ENCODE measurements around the gene FAM234A. TPM values are rescaled to one million over a fixed set of nuclear protein-coding genes. Genes with fewer than 3 reads are reported as not detected.
"Not testable (repeated sequence)": the region's sequence is repeated elsewhere in the genome, so short reads cannot be mapped to it uniquely, and the experiment has no call there.

FAM234A gene
- total RNA-seq, 1 donor from 2014 or later, result 204 TPM

GRCh38 chr16:265002-265529 lies 30.4 kb downstream of the FAM234A start:
- no peak for DNase-seq (ENCODE audit: low read depth)

DNA sequence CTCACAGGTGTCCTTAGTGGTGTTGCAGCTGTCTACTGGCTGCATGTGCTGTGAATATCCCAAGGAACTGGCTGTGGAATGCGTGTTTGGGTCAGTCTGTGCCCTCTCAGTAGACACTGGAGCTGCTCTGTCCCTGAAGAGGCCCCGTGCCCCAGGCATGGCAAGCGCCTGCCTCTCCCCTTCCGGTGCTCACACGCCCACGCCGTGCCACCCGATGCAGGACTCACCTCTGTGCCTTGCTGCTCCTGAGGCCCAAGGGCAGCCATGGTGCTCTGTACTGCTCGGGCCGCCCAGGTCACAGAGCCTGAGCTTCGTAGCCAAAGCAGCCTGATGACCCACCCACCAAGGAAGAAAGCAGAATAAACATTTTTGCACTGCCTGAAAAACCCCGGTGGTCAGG lies 31.1 kb downstream of the FAM234A start:
- DNase-seq (ENCODE audit: low read depth), result peak; percentile 15

GRCh38 chr16:266258-267164 lies 31.9 kb downstream of the FAM234A start:
- no peak for DNase-seq (ENCODE audit: low read depth)

GRCh38 chr16:267562-267961 lies 32.9 kb downstream of the FAM234A start:
- DNase-seq (ENCODE audit: low read depth), result not testable (repeated sequence)

GRCh38 chr16:268141-269053 lies 33.8 kb downstream of the FAM234A start:
- no peak for DNase-seq (ENCODE audit: low read depth)

DNA sequence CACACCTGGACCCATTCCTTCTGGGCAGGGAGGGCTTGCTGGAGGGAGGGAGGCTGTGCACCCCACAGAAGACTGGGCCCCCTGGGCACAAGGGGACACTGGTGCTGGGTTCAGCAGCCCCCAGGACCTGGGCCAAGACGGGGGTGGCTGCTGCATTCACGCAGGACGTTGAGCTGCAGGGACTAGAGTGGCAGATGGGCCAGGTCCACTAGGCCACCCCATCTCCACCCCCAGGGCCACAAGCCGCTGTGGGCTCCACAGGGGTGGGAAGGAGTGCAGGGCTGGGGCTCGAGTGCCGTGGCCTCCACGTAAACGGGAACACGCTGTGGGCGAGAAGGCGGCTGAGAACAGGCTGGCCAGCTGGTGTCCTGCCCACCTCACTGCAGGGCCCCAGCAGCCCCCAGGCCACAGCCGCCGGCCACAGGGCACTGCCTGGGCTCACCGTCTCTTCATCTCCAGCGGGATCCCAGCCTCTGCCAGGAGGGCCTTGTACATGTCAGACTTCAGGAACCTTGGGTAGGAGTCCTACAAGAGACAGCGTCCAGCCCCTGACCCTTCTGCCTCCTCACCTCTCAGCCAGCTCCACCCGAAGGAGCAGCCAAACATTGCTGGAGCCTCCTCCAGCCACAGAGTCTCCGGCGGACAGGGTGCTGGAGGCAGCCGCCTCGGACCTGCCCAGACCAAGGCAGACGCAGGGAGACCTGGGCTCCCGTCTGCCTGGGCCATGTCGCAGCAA lies 34.6 kb downstream of the FAM234A start:
- DNase-seq (ENCODE audit: low read depth), result no peak

GRCh38 chr16:270381-271255 lies 36.0 kb downstream of the FAM234A start:
- no peak for DNase-seq (ENCODE audit: low read depth)

GRCh38 chr16:272633-273546 lies 38.3 kb downstream of the FAM234A start:
- DNase-seq (ENCODE audit: low read depth), result no peak

GRCh38 chr16:273547-274421 lies 39.2 kb downstream of the FAM234A start:
- no peak for DNase-seq (ENCODE audit: low read depth)

- no peak for DNase-seq (ENCODE audit: low read depth)
Measured at GRCh38 chr16:275041-275641, 40.5 kb downstream of the FAM234A start.

- no peak for DNase-seq (ENCODE audit: low read depth)
Measured at GRCh38 chr16:275786-276232, 41.2 kb downstream of the FAM234A start, which contains the start of gene RGS11. TSS of gene RGS11 (minus strand) at chr16:275944. CDS start at chr16:275911, 33 bp downstream.

GRCh38 chr16:276426-277077 lies 41.9 kb downstream of the FAM234A start:
- no peak for DNase-seq (ENCODE audit: low read depth)

DNA sequence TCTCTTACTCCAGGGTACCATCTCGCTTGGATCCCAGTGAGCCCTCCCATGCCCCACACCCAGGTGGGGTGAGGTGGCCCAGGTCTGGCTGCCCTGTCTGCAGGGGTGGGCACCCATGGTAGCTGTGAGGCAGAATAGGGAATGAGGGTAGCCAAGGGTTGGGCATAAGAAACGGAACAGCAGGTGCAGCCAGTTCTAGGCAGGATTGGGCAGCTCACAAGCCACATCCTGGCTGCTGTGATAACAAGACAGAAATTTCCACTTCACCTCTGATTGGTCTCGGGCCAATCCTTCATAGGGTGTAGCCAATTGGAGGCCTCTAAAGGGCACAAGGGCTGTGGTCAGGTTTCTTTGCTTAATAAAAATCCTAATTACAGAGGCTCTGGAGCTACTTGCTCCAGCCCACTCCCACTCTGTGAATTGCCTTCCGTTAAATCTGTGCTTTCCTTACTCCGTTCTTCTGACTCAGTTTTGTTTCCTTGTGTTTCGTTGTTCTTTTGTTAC lies 44.3 kb downstream of the FAM234A start:
- DNase-seq (ENCODE audit: low read depth), result peak; percentile 47

- no peak for DNase-seq (ENCODE audit: low read depth)
Measured at GRCh38 chr16:279531-279930, 44.9 kb downstream of the FAM234A start.

DNA sequence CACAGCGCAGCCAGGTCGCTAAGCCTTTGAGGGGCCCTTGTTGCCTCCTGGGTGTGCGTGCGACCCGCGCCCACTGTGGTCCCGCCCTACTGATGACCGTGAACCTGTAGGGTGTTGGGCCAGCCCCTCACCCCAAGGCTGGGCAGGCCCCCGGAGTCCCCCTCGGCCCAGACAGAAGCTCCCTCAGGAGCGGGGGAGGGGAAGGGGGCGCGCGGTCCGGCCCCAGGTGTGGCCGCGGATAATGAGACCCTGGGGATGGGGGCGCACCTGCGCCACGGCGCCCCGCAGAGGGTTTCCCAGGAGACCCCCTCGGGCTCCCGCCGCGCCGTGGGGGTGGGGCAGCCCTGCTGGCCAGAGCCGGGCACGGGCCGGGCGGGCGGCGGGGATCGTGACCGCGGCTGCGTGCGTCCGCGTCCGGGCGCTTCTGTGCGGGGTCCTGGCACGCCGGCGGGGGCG lies 45.4 kb downstream of the FAM234A start:
- DNase-seq (ENCODE audit: low read depth), result no peak

GRCh38 chr16:280552-280951 lies 45.9 kb downstream of the FAM234A start, which contains the start of gene ARHGDIG:
TSS of gene ARHGDIG (plus strand) at chr16:280591. CDS start at chr16:280681, 90 bp downstream.
- no peak for DNase-seq (ENCODE audit: low read depth)

Measured in renal cortical epithelial cell (primary cell).